KOPT-K1 (cell line): Measurements from ENCODE around the gene ZDHHC1.
"Not testable (repeated sequence)": the region's sequence is repeated elsewhere in the genome, so short reads cannot be mapped to it uniquely, and the experiment has no call there.

Experiments
- H3K27ac ChIP-seq: fragments of 200-600 bp; sonication (generic); 2 replicates; pipeline ENCODE4 v1.5.1; 2016; ENCODE audit warnings: antibody characterized with exemption, mild to moderate bottlenecking, low read depth, low read length; ENCODE audit not compliant: poor library complexity, severe bottlenecking
- H3K36me3 ChIP-seq: fragments of 200-600 bp; sonication (generic); 2 replicates; pipeline ENCODE4 v1.5.1; 2017; ENCODE audit warnings: antibody characterized with exemption, mild to moderate bottlenecking, low read length, moderate library complexity; ENCODE audit not compliant: insufficient read depth
- H3K9me3 ChIP-seq: fragments of 200-600 bp; sonication (generic); 2 replicates; pipeline ENCODE4 v1.5.1; 2017; ENCODE audit warnings: antibody characterized with exemption, low read length, mild to moderate bottlenecking; ENCODE audit not compliant: insufficient read depth, poor library complexity, severe bottlenecking

ZDHHC1 gene

GRCh38 chr16:67390816-67391423 is 25.4 kb downstream of the ZDHHC1 start:
- no peak overlapping the region for H3K27ac ChIP-seq
- no peaks in the 10 kb centered on the region for H3K36me3 ChIP-seq
- no peaks in the 10 kb centered on the region for H3K9me3 ChIP-seq

GRCh38 chr16:67389911-67390815 is 26.1 kb downstream of the ZDHHC1 start:
- Histone ChIP-seq H3K27ac (no peak overlapping the region), H3K9me3 (no peaks in the 10 kb centered on the region), H3K36me3 (no peaks in the 10 kb centered on the region)

- no peaks in the 10 kb centered on the region for H3K9me3 ChIP-seq
- H3K27ac ChIP-seq, result no peak overlapping the region
- no peaks in the 10 kb centered on the region for H3K36me3 ChIP-seq
These were observed 27.7 kb downstream of the ZDHHC1 start for GRCh38 chr16:67388591-67388990.

GRCh38 chr16:67388191-67388590 is 28.1 kb downstream of the ZDHHC1 start:
- H3K27ac ChIP-seq, result no peak overlapping the region
- H3K9me3 ChIP-seq, result no peaks in the 10 kb centered on the region
- H3K36me3 ChIP-seq, result no peaks in the 10 kb centered on the region

- no peak overlapping the region for H3K27ac ChIP-seq
- H3K36me3 ChIP-seq, result no peaks in the 10 kb centered on the region
- H3K9me3 ChIP-seq, result no peaks in the 10 kb centered on the region
These were observed 28.7 kb downstream of the ZDHHC1 start for GRCh38 chr16:67387479-67388079.

- no peak overlapping the region for H3K27ac ChIP-seq
- no peaks in the 10 kb centered on the region for H3K36me3 ChIP-seq
- H3K9me3 ChIP-seq, result no peaks in the 10 kb centered on the region
These were observed 29.3 kb downstream of the ZDHHC1 start for GRCh38 chr16:67386861-67387455.

- no peaks in the 10 kb centered on the region for H3K9me3 ChIP-seq
- no peak overlapping the region for H3K27ac ChIP-seq
These were observed 31.3 kb downstream of the ZDHHC1 start for GRCh38 chr16:67384778-67385510.

GRCh38 chr16:67383284-67383683 is 33.0 kb downstream of the ZDHHC1 start:
- Histone ChIP-seq H3K36me3 (no peaks in the 10 kb centered on the region), H3K9me3 (no peaks in the 10 kb centered on the region), H3K27ac (no peak overlapping the region)

More at GRCh38 chr16:67384778-67385510, 31.3 kb downstream of the ZDHHC1 start:
- H3K36me3 ChIP-seq, result no peaks in the 10 kb centered on the region

GRCh38 chr16:67378642-67379041 is 37.6 kb downstream of the ZDHHC1 start:
- Histone ChIP-seq H3K27ac (no peak overlapping the region), H3K9me3 (no peaks in the 10 kb centered on the region), H3K36me3 (no peaks in the 10 kb centered on the region)

- not testable (repeated sequence) for H3K36me3 ChIP-seq, H3K9me3 ChIP-seq, H3K27ac ChIP-seq
These were observed 40.3 kb downstream of the ZDHHC1 start for GRCh38 chr16:67376012-67376411.

GRCh38 chr16:67372664-67373063 is 43.6 kb downstream of the ZDHHC1 start:
- H3K27ac ChIP-seq, result no peak overlapping the region
- H3K36me3 ChIP-seq, result no peaks in the 10 kb centered on the region
- H3K9me3 ChIP-seq, result peaks cover 12% of the 10 kb centered on the region

- no peak overlapping the region for H3K27ac ChIP-seq
- no peaks in the 10 kb centered on the region for H3K36me3 ChIP-seq
- peaks cover 12% of the 10 kb centered on the region for H3K9me3 ChIP-seq
These were observed 45.6 kb downstream of the ZDHHC1 start for GRCh38 chr16:67370661-67371060.

GRCh38 chr16:67364600-67365235 is 51.6 kb downstream of the ZDHHC1 start:
- Histone ChIP-seq H3K36me3 (no peaks in the 10 kb centered on the region), H3K27ac (no peak overlapping the region), H3K9me3 (peaks cover 8% of the 10 kb centered on the region)

GRCh38 chr16:67361038-67361437 is 55.2 kb downstream of the ZDHHC1 start:
- H3K9me3 ChIP-seq, result no peaks in the 10 kb centered on the region
- H3K27ac ChIP-seq, result no peak overlapping the region
- no peaks in the 10 kb centered on the region for H3K36me3 ChIP-seq
